IMR-90 (cell line): Measurements from ENCODE around the gene CMTM8. TPM values are rescaled to one million over a fixed set of nuclear protein-coding genes. Genes with fewer than 3 reads are reported as not detected.

ENCODE experiments used
- ATAC-seq: fragments of 200-7000 bp; cut with Tn5 transposase; 2 replicates; pipeline ENCODE4 v1.9.1; 2020; ENCODE audit warnings: low read depth, mild to moderate bottlenecking, moderate library complexity
- BruUV-seq: library from RNA; stranded (reverse); fragments of 400-500 nt; replicated peaks from 2 replicates; lab custom pipeline; 2021; lab: Mats Ljungman, UMichigan
- CTCF ChIA-PET: fragments of 300-600 bp; formaldehyde crosslinking; extraction: SDS; loops from one replicate; lab custom pipeline; 2021; ENCODE audit warnings: antibody characterized with exemption; lab: Yijun Ruan, JAX
- POLR2A ChIA-PET: fragments of 300-600 bp; sonication (Branson Sonifier 250); formaldehyde crosslinking; loops from one replicate; lab custom pipeline; 2022; ENCODE audit warnings: antibody characterized with exemption; ENCODE audit not compliant: unreplicated experiment; lab: Charles Lee
- DNase-seq: peaks from one replicate; pipeline ENCODE4 v3.0.0; 2013
- H2AFZ ChIP-seq: replicated peaks from 2 replicates; pipeline ENCODE3; 2013; ENCODE audit warnings: low read length, mild to moderate bottlenecking; ENCODE audit not compliant: poor library complexity
- H2AK5ac ChIP-seq: 2 replicates; pipeline ENCODE4 v1.6.1; 2013; ENCODE audit warnings: low read depth, low read length, inconsistent platforms
- H2AK9ac ChIP-seq: replicated peaks from 2 replicates; pipeline ENCODE3; 2013; ENCODE audit warnings: mild to moderate bottlenecking, low read depth, low read length, moderate library complexity; ENCODE audit not compliant: poor library complexity
- H2BK120ac ChIP-seq: 2 replicates; pipeline ENCODE4 v1.6.1; 2013; ENCODE audit warnings: low read depth, low read length, inconsistent platforms
- H2BK15ac ChIP-seq: 3 replicates; pipeline ENCODE4 v1.6.1; 2013; ENCODE audit warnings: low read depth, low read length, inconsistent platforms
- H2BK20ac ChIP-seq: 2 replicates; pipeline ENCODE4 v1.6.1; 2013; ENCODE audit warnings: low read depth, mild to moderate bottlenecking, inconsistent platforms, low read length, moderate library complexity
- H2BK5ac ChIP-seq: 2 replicates; pipeline ENCODE4 v1.6.1; 2013; ENCODE audit warnings: mild to moderate bottlenecking, low read depth, low read length, inconsistent platforms; ENCODE audit not compliant: poor library complexity, severe bottlenecking
- H3K14ac ChIP-seq: replicated peaks from 2 replicates; pipeline ENCODE4 v1.6.1; 2013; ENCODE audit warnings: low read depth, low read length, inconsistent platforms
- H3K18ac ChIP-seq: 2 replicates; pipeline ENCODE4 v1.6.1; 2013; ENCODE audit warnings: low read depth, low read length, control low read depth
- H3K23ac ChIP-seq: 2 replicates; pipeline ENCODE4 v1.6.1; 2013; ENCODE audit warnings: low read depth, low read length, inconsistent platforms
- H3K27ac ChIP-seq: 2 replicates; pipeline ENCODE4 v1.5.1; 2013; ENCODE audit warnings: mild to moderate bottlenecking, control low read depth, low read length; ENCODE audit not compliant: insufficient read depth
- H3K27me3 ChIP-seq: 2 replicates; pipeline ENCODE4 v1.6.1; 2013; ENCODE audit warnings: low read length; ENCODE audit not compliant: control insufficient read depth, insufficient read depth
- H3K36me3 ChIP-seq: 2 replicates; pipeline ENCODE4 v1.6.1; 2013; ENCODE audit warnings: low read length, mixed read lengths; ENCODE audit not compliant: control insufficient read depth, insufficient read depth
- H3K4ac ChIP-seq: 2 replicates; pipeline ENCODE4 v1.6.1; 2013; ENCODE audit warnings: low read depth, low read length, inconsistent platforms
- H3K4me1 ChIP-seq: 2 replicates; pipeline ENCODE4 v1.6.1; 2013; ENCODE audit warnings: low read length, mixed read lengths; ENCODE audit not compliant: control insufficient read depth, insufficient read depth
- H3K4me2 ChIP-seq: 2 replicates; pipeline ENCODE4 v1.6.1; 2013; ENCODE audit warnings: low read depth, mild to moderate bottlenecking, control low read depth, low read length, moderate library complexity
- H3K4me3 ChIP-seq: 2 replicates; pipeline ENCODE4 v1.5.1; 2013; ENCODE audit warnings: low read depth, mild to moderate bottlenecking, control low read depth, low read length, moderate library complexity; ENCODE audit not compliant: insufficient read depth
- H3K56ac ChIP-seq: 2 replicates; pipeline ENCODE4 v1.6.1; 2013; ENCODE audit warnings: low read length, inconsistent platforms; ENCODE audit not compliant: insufficient read depth; ENCODE audit errors: extremely low read depth
- H3K79me1 ChIP-seq, 2 experiments: 2 replicates each; pipeline ENCODE4 v1.6.1; 2013; ENCODE audit warnings: low read length in 2 of 2, inconsistent platforms in 1 of 2, low read depth in 1 of 2
- H3K9ac ChIP-seq: 2 replicates; pipeline ENCODE4 v1.6.1; 2013; ENCODE audit warnings: low read depth, low read length, control low read depth
- H3K9me1 ChIP-seq: 2 replicates; pipeline ENCODE4 v1.6.1; 2013; ENCODE audit warnings: low read length, inconsistent platforms; ENCODE audit not compliant: insufficient read depth
- H3K9me3 ChIP-seq: 2 replicates; pipeline ENCODE4 v1.6.1; 2013; ENCODE audit warnings: low read length; ENCODE audit not compliant: control insufficient read depth, insufficient read depth
- H4K20me1 ChIP-seq: 2 replicates; pipeline ENCODE4 v1.6.1; 2013; ENCODE audit warnings: low read length, inconsistent platforms; ENCODE audit not compliant: insufficient read depth
- H4K5ac ChIP-seq: 2 replicates; pipeline ENCODE4 v1.6.1; 2013; ENCODE audit warnings: mild to moderate bottlenecking, low read depth, low read length, control low read depth
- H4K8ac ChIP-seq, 2 experiments: 2 replicates each; pipeline ENCODE4 v1.6.1; 2013; ENCODE audit warnings: low read depth in 2 of 2, low read length in 2 of 2, control low read depth in 1 of 2, inconsistent platforms in 1 of 2
- H4K91ac ChIP-seq: 2 replicates; pipeline ENCODE4 v1.6.1; 2013; ENCODE audit warnings: low read depth, low read length, inconsistent platforms; ENCODE audit not compliant: insufficient read depth
- CEBPB ChIP-seq: IDR thresholded peaks from 2 replicates; pipeline ENCODE4 v1.6.1; 2012; ENCODE audit warnings: low read depth, low read length, improper control_type of control experiment
- CHD1 ChIP-seq: IDR thresholded peaks from 2 replicates; pipeline ENCODE4 v1.6.1; 2012; ENCODE audit warnings: low read depth, low read length, improper control_type of control experiment
- WGBS, 2 experiments: methylation state at CpG; one replicate each; pipeline versions ENCODE4 v1.1.5 to v1.1.7; 2013; ENCODE audit warnings: missing lambda C conversion rate in 2 of 2; ENCODE audit not compliant: insufficient read length in 1 of 2; ENCODE audit errors: extremely low coverage in 2 of 2; 5-methylcytosine and 5-hydroxymethylcytosine counted together
- dilution Hi-C: fragments of 300-500 bp; cut with HindIII; formaldehyde crosslinking; loops from one replicate; pipeline ENCODE4 v1.14.3; 2018; ENCODE audit warnings: low sequenced_read_pairs; ENCODE audit not compliant: unreplicated experiment
- in situ Hi-C: fragments of 300-500 bp; cut with MboI; formaldehyde crosslinking; loops from 3 replicates; pipeline ENCODE4 v1.14.3; 2019; ENCODE audit warnings: low sequenced_read_pairs, inconsistent platforms, mixed read lengths
- intact Hi-C: fragments of 100-400 bp; cut with micrococcal nuclease; formaldehyde crosslinking; loops from 2 replicates; pipeline ENCODE4 v1.10.0; 2022
- polyA plus RNA-seq, 3 experiments: library from polyadenylated mRNA; depleted of rRNA; stranded (reverse); fragments of >200 nt; gene quantifications; 2 replicates each; pipeline ENCODE4 v1.2.3, GENCODE V29; 2012; ENCODE audit warnings: low replicate concordance in 1 of 3
- total RNA-seq: library from RNA; depleted of rRNA; stranded (reverse); fragments of >200 nt; gene quantifications from 2 replicates; pipeline ENCODE4 v1.2.3, GENCODE V29; 2012

CMTM8 gene
- total and polyA plus RNA-seq, 2 of the 4 experiments (the other 2 are of a cell fraction) = 0.15 TPM; not detected in 1

DNA sequence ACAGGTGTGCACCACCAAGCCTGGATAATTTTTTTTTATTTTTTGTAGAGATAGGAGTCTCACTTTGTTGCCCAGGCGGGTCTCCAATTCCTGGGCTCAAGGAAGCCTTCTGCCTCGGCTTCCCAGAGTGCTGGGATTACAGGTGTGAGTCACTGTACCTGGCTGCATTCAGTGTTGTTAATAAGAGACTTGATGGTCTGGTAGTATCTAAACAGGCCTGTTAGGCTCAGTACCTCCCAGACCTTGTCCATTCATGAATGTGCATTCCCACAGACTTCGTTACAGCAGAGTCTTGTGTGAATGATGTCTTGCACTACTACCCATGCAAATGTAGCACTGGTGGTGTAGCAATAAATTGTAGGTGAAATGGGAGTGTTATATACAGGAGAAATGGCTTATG is 17.7 kb downstream of the CMTM8 start:
- Histone ChIP-seq H4K91ac (no peak overlapping the region), H3K4me3 (no peak overlapping the region), H3K23ac (no peak overlapping the region), H3K4ac (no peak overlapping the region), H4K8ac (no peak overlapping the region), H3K4me1 (no peaks in the 10 kb centered on the region), H3K18ac (no peak overlapping the region), H3K9me3 (no peaks in the 10 kb centered on the region), H3K9me1 (no peaks in the 10 kb centered on the region), H2BK15ac (no peak overlapping the region), H2BK120ac (no peak overlapping the region), H3K9ac (no peak overlapping the region), H2AK9ac (no peak overlapping the region), H3K27me3 (no peaks in the 10 kb centered on the region; the same call in 1 of the 2 replicates), H3K4me2 (no peak overlapping the region), H2BK20ac (no peak overlapping the region), H3K14ac (no peak overlapping the region), H4K20me1 (no peaks in the 10 kb centered on the region), H3K36me3 (no peaks in the 10 kb centered on the region), H2BK5ac (no peak overlapping the region), H3K79me1 (no peaks in the 10 kb centered on the region), H2AK5ac (no peak overlapping the region), H2AFZ (no peak overlapping the region), H3K56ac (no peak overlapping the region), H3K27ac (no peak overlapping the region), H4K5ac (no peak overlapping the region)
- no peak for DNase-seq
- no CpG with 5 or more reads among the region's 3 CpGs for WGBS, 2 experiments
- TF ChIP-seq CEBPB (no peak), CHD1 (no peak)
- POLR2A ChIA-PET = no interaction called here
- ATAC-seq = no peak
- no TSS peak for BruUV-seq
- in situ Hi-C loops (no loop called here), dilution Hi-C loops (no loop called here), intact Hi-C loops (no loop called here)
- CTCF ChIA-PET = no interaction called here
